Measurements from ENCODE around the gene SETX.

Gene SETX

DNA sequence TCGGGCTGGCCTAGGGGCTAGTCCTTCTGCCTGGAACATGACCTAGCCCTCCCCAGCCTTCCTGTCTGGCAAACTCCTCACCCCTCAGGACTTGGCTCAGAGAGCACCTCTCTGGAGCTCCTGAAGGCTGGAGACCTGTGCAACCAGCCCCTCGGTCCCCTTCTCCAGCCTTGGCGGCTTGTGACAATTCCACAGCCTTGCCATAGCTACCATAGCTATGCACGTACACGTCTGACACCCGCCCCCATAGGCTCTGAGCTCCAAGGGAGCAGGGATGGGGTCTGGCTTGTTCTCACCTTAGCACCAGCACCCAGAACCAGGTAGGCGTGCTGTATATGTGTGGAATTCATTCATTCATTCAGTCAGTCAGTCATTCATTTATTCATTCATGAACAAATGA is 143.2 kb downstream of the SETX start:
- no peak for DNase-seq

Data from suppressor macrophage treated with lipopolysaccharide for 4 hours (primary cell).